Epidermal melanocyte (primary cell): ENCODE results near the gene SPINT2.

Source experiments
- DNase-seq: peaks from one replicate; pipeline ENCODE4 v3.0.0; 2011; ENCODE audit warnings: low spot score; ENCODE audit not compliant: insufficient read length

The SPINT2 gene

GRCh38 chr19:38266981-38267597 lies 2.7 kb downstream of the SPINT2 start:
- DNase-seq = no peak

DNA sequence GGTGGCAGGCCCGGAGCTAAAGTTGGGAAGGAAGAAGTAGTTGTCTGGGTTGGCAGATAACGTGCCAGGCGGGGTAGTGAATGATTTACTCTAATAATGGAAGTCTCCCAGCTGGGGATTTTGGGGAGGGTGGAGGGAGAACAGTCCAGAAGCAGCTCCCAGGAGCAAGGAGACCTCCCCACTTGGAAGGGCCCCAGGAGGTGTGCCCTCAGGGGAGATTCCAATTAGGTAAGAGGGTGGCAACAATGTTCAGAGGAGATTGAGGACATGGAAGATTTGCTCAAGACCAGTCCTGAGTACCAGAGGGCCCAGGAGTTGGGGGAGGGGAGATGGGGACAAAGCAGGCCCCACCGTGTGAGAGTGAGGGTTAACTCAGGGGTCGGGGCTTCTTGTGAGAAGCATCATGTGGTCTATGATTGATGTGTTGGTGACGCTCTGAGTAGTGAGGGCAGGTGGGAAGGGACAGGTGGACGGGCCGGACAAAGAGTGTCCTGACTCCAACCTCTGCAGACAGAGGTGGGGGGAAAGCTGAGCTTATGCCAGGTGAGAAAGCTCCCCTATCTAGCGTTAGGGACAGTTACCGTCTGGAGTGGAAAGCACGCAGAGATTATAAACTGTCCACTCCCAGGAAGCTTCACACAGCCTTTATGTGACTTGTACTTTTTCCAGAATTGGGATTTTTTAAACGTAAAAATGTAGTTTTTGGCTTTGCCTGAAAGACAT lies 3.5 kb downstream of the SPINT2 start:
- DNase-seq = no peak

- no peak for DNase-seq
These were observed 4.2 kb downstream of the SPINT2 start for GRCh38 chr19:38268539-38268938.

DNA sequence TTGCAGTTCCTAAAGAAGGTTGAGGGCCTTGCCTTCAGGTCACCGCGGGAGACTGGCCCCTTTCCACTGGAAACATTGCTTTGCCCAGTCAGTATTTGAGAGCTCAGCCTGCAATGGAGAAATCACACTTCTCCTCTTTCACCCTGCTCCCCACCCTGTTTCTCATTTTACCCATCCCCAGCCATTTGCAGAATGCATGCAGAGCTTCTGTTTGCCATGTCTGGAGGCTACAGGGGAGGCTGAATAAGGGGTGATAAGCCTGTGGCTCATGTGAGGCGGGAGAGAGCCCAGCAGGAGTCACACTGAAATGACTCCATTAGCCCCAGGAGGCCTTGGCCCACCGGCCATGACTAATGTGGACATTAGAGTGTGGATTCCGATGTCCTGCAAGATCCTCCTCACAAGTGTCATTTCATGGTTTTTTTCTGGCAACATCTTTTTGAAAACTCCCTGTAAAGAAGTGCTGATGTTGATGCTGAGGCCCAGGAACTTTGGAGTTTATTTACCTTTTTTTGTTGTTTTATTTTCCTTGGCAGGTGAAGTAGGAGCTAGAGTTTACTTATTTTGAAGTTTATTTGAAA lies 6.3 kb downstream of the SPINT2 start:
- DNase-seq = no peak

- DNase-seq = no peak
These were observed 9.1 kb downstream of the SPINT2 start for GRCh38 chr19:38273499-38273898.

GRCh38 chr19:38274739-38275138 lies 10.4 kb downstream of the SPINT2 start:
- DNase-seq = no peak

- DNase-seq = no peak
These were observed 12.7 kb downstream of the SPINT2 start for GRCh38 chr19:38276942-38277517.

- no peak for DNase-seq
These were observed 13.2 kb downstream of the SPINT2 start for GRCh38 chr19:38277549-38277948.

DNA sequence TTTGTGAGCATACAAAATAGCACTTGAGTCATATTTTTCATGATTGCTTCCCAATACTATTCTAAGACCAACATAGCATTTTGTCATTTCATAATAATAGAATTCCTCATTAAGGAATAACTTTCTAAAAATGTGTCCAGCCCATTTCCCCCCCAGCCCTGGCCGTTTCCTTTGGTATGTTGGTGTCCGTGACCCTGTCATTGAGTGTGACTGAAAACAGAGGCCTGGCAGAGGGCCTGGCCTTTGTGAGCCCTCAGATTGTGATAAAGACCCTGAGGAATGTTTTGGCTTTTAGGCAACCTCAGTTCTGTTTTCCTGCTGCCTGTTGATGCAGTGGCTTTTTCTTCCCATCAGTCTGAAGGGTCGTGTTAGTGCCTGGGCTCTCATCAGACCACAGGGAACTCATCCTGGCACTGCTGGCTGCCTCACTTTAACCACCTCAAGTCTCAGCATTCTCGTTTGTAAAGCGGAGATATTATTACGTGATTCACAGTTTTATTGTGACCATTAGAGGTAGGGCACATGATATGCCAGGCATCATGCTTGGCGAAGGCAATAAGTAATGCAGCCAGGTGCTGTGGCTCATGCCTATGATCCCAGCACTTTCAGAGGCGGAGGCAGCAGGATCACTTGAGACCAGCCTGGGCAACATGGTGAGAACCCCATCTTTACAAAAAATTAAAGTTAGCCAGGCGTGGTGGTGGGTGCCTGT lies 13.8 kb downstream of the SPINT2 start:
- no peak for DNase-seq

- DNase-seq = no peak
These were observed 14.4 kb downstream of the SPINT2 start for GRCh38 chr19:38278751-38279150.

GRCh38 chr19:38280030-38280921 lies 15.9 kb downstream of the SPINT2 start:
- no peak for DNase-seq

GRCh38 chr19:38281811-38282566 lies 17.6 kb downstream of the SPINT2 start:
- no peak for DNase-seq

DNA sequence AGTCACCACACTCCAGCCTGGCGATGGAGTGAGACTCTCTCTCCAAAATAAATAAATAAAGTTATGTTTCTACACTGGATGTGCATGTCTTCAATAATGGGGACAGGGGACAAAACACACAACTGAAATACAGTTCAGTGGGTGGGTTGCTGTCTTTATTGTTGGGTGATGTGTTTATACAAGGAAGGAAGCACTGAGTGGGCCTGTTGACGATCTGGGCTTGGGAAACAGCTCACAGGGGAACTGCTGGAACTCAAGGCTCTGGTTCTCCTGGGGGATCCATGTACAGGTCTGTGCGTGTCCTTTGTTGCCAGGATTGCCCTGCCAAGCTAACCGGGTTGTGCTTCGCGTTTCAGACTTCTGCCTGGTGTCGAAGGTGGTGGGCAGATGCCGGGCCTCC lies 18.9 kb downstream of the SPINT2 start:
- no peak for DNase-seq

DNA sequence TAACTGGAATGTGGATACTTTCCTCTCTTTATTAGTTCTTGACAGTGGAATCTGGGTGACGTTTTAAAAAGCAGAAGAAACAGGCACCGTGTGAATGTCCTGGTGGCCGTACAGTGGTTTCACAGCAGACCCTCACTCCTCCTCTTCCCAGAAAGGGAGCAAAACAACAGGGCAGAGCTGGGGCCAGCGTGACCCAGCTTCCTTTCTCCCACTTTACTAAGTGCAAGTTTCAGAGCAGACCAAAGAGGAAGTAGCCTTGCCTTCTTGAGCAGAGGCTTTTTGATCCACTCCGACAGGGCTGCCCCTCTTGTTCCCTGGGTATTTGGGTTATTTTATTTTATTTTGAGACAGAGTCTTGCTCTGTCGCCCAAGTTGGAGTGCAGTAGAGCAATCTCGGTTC lies 20.0 kb downstream of the SPINT2 start:
- no peak for DNase-seq

GRCh38 chr19:38285567-38285966 lies 21.2 kb downstream of the SPINT2 start:
- DNase-seq = no peak

DNA sequence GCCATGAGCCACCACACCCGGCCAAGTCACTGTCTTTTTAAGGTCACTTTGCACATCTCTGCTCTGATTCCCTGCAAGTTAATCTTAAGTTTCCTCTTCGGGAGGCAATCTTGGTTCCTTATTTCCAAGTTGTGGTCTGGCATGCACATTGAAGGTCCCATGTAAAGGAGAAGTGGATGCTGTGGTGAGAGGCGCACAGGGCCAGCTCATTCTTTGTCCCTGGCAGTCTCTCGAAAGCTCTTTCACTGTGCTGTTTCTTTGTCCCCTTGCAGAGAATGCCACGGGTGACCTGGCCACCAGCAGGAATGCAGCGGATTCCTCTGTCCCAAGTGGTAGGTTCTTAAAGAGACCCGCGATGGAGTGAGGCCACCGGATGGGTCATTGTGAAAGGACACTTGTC lies 23.2 kb downstream of the SPINT2 start:
- DNase-seq = no peak

GRCh38 chr19:38288123-38288855 lies 23.9 kb downstream of the SPINT2 start:
- no peak for DNase-seq

- DNase-seq = no peak
These were observed 25.6 kb downstream of the SPINT2 start for GRCh38 chr19:38289955-38290354.

DNA sequence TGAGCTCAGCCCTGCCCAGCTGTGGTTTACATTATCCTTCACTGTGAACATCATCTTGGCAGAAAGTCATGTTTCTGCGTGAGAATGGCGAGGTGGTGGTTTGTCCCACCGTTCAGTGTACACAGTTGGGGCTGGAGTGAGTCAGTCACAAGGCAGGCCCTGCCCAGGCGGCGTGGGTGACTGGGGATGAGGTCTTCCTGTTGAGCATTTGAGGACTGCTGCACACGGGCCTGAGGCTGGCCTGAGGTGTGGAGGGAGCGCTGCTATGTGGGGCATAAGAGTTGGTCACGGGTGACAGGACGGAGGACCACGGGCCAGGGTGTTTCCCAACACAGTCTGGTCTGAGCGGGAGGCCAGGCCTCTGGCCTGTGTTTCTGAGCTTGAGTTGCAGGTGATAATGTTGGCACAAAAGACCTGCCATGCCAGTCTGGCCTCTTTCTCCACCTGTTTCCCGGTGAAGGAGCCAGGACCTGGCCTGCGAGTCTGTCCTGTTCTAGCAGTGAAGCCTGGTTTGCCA lies 26.3 kb downstream of the SPINT2 start:
- no peak for DNase-seq
